CD14-positive monocyte (primary cell): ENCODE measurements around the gene ZNF23. TPM values are rescaled to one million over a fixed set of nuclear protein-coding genes. Genes with fewer than 3 reads are reported as not detected.

Experiments
- DNase-seq, 3 donors: peaks; one replicate each; pipeline ENCODE4 v3.0.0-alpha.2; 2011 to 2022
- H2AFZ ChIP-seq: 2 replicates; pipeline ENCODE4 v1.6.0; 2012; ENCODE audit warnings: mild to moderate bottlenecking, low read depth, low read length, inconsistent platforms; ENCODE audit not compliant: insufficient read depth, poor library complexity, severe bottlenecking
- H3K27ac ChIP-seq, 2 donors: 1 replicate in 1 of 2; 2 replicates in 1 of 2; pipeline ENCODE4 v1.5.1; 2012 to 2013; ENCODE audit warnings: low read length in 2 of 2, control low read depth in 1 of 2, inconsistent platforms in 1 of 2, low read depth in 1 of 2, mild to moderate bottlenecking in 1 of 2
- H3K27me3 ChIP-seq, 2 donors: one replicate each; pipeline versions ENCODE4 v1.6.0 to v1.6.1; 2011 to 2013; ENCODE audit warnings: low read length in 2 of 2; ENCODE audit not compliant: control insufficient read depth in 2 of 2, insufficient read depth in 2 of 2
- H3K36me3 ChIP-seq, 2 donors: replicated peaks in 1 of 2; 1 replicate in 1 of 2; 2 replicates in 1 of 2; pipeline versions ENCODE4 v1.5.1 to v1.6.1; 2012 to 2013; ENCODE audit warnings: low read length in 2 of 2, control low read depth in 1 of 2, inconsistent platforms in 1 of 2, mild to moderate bottlenecking in 1 of 2; ENCODE audit not compliant: insufficient read depth in 2 of 2, control insufficient read depth in 1 of 2
- H3K4me1 ChIP-seq, 2 donors: 1 replicate in 1 of 2; 2 replicates in 1 of 2; pipeline versions ENCODE4 v1.5.1 to v1.6.1; 2012 to 2013; ENCODE audit warnings: low read length in 2 of 2, control low read depth in 1 of 2, inconsistent platforms in 1 of 2, mild to moderate bottlenecking in 1 of 2, moderate library complexity in 1 of 2; ENCODE audit not compliant: insufficient read depth in 2 of 2, control insufficient read depth in 1 of 2
- H3K4me2 ChIP-seq: replicated peaks from 2 replicates; pipeline ENCODE3; 2012; ENCODE audit warnings: low read length, moderate library complexity, mild to moderate bottlenecking; ENCODE audit not compliant: poor library complexity, severe bottlenecking; ENCODE audit errors: extremely low read depth
- H3K4me3 ChIP-seq, 3 experiments: fragments of 200-600 bp in 1 of 3; sonication (generic) in 1 of 3; replicated peaks in 1 of 3; 1 replicate in 2 of 3; 2 replicates in 1 of 3; pipeline ENCODE4 v1.5.1; 2011 to 2013; ENCODE audit warnings: low read length in 3 of 3, mild to moderate bottlenecking in 3 of 3, control low read depth in 2 of 3, low read depth in 2 of 3, inconsistent platforms in 1 of 3, moderate library complexity in 1 of 3
- H3K79me2 ChIP-seq: 2 replicates; pipeline ENCODE4 v1.6.0; 2012; ENCODE audit warnings: mild to moderate bottlenecking, control low read depth, inconsistent platforms, low read length, moderate library complexity; ENCODE audit not compliant: insufficient read depth
- H3K9ac ChIP-seq: 2 replicates; pipeline ENCODE4 v1.6.0; 2017; ENCODE audit warnings: low read length, mild to moderate bottlenecking; ENCODE audit not compliant: insufficient read depth, poor library complexity, severe bottlenecking
- H3K9me3 ChIP-seq, 2 donors: replicated peaks in 1 of 2; 1 replicate in 1 of 2; 2 replicates in 1 of 2; pipeline versions ENCODE4 v1.5.1 to v1.6.1; 2012 to 2013; ENCODE audit warnings: low read length in 2 of 2, control low read depth in 1 of 2; ENCODE audit not compliant: control insufficient read depth in 1 of 2, insufficient read depth in 1 of 2
- H4K20me1 ChIP-seq: 2 replicates; pipeline ENCODE4 v1.6.0; 2012; ENCODE audit warnings: mild to moderate bottlenecking, low read length, control low read depth, moderate library complexity; ENCODE audit not compliant: insufficient read depth
- H3K27ac Mint-ChIP-seq, 7 donors: one replicate each; pipeline ENCODE4 v1.8.0; 2020; ENCODE audit warnings: mild to moderate bottlenecking in 7 of 7, mixed read lengths in 7 of 7, moderate library complexity in 6 of 7, inconsistent platforms in 2 of 7
- H3K27me3 Mint-ChIP-seq, 3 donors: one replicate each; pipeline ENCODE4 v1.8.0; 2021 to 2022; ENCODE audit warnings: low read depth in 3 of 3, mild to moderate bottlenecking in 3 of 3, mixed read lengths in 3 of 3, moderate library complexity in 3 of 3, inconsistent platforms in 1 of 3
- H3K36me3 Mint-ChIP-seq, 2 donors: one replicate each; pipeline ENCODE4 v1.8.0; 2020; ENCODE audit warnings: mixed read lengths in 2 of 2, inconsistent platforms in 1 of 2, mild to moderate bottlenecking in 1 of 2
- H3K4me1 Mint-ChIP-seq: one replicate; pipeline ENCODE4 v1.8.0; 2020; ENCODE audit warnings: mild to moderate bottlenecking, mixed read lengths
- H3K4me3 Mint-ChIP-seq, 2 donors: one replicate each; pipeline ENCODE4 v1.8.0; 2020; ENCODE audit warnings: mild to moderate bottlenecking in 2 of 2, mixed read lengths in 2 of 2, moderate library complexity in 1 of 2
- H3K9me3 Mint-ChIP-seq, 7 donors: one replicate each; pipeline ENCODE4 v1.8.0; 2020 to 2022; ENCODE audit warnings: mixed read lengths in 7 of 7, mild to moderate bottlenecking in 6 of 7, moderate library complexity in 6 of 7, inconsistent platforms in 2 of 7
- WGBS: methylation state at CpG from one replicate; pipeline ENCODE4 v1.1.5; 2013; ENCODE audit warnings: missing lambda C conversion rate; ENCODE audit not compliant: insufficient coverage; 5-methylcytosine and 5-hydroxymethylcytosine counted together
- intact Hi-C, 2 donors: fragments of 100-400 bp; cut with micrococcal nuclease; formaldehyde crosslinking; loops; one replicate each; pipeline versions ENCODE4 v1.15.0 to v1.15.1; 2023
- polyA plus RNA-seq, 3 donors: library from polyadenylated mRNA; depleted of rRNA in 1 of 3; unstranded in 2 of 3; stranded (reverse) in 1 of 3; fragments of 300-500 nt in 2 of 3; fragments of >200 nt in 1 of 3; fragmentation: Illumina TruSeq in 2 of 3; gene quantifications; 1 replicate in 2 of 3; 2 replicates in 1 of 3; pipeline ENCODE4 v1.2.3, GENCODE V29; 2012 to 2021
- TF ChIP-seq, protein P1 (sequence below): fragments of 200-600 bp; IDR thresholded peaks from one replicate; pipeline ENCODE4 v1.8.0; 2022; ENCODE audit warnings: antibody characterized with exemption, mild to moderate bottlenecking

ZNF23 gene
- polyA plus RNA-seq, 3 donors: 2.1 to 3.9 (median 2.8) TPM

DNA sequence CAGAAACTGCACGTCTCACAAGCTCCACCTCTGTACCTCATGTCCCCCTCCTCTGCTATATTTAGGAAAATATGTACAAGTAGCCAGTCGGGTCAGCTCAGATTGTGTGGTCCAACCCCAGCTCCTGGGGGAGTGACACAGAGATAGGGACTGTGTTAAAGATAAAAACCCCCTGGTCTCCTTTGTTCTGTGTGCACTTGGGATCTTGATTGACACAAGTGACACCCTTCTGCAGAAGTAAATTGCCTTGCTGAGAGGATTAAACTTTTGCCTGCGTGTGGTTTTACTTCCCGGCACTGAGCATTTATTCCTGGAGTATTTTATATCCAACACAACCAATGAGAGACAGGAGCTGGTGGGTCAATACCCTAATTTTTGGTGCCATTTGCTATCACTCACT lies 57.7 kb downstream of the ZNF23 start:
- H3K27ac Mint-ChIP-seq: no peak overlapping the region
- H3K4me1 Mint-ChIP-seq: peaks cover 5% of the 10 kb centered on the region
- H3K9me3 Mint-ChIP-seq: peaks cover 4 to 30% (median 21%) of the 10 kb centered on the region in 7 donors
- no peaks in the 10 kb centered on the region for H3K36me3 Mint-ChIP-seq
- Histone ChIP-seq H3K4me1 (no peaks in the 10 kb centered on the region), H3K9ac (no peak overlapping the region), H3K27me3 (peaks cover 0 to 15% of the 10 kb centered on the region in 2 donors), H3K36me3 (no peaks in the 10 kb centered on the region), H3K4me3 (no peak overlapping the region), H4K20me1 (no peaks in the 10 kb centered on the region), H3K9me3 (peaks cover 16 to 19% of the 10 kb centered on the region in 2 donors), H3K4me2 (no peak overlapping the region), H2AFZ (no peak overlapping the region), H3K27ac (no peak overlapping the region), H3K79me2 (no peaks in the 10 kb centered on the region)
- 100% methylated on average over 2 of the region's 4 CpGs for WGBS
- TF ChIP-seq, protein P1, sequence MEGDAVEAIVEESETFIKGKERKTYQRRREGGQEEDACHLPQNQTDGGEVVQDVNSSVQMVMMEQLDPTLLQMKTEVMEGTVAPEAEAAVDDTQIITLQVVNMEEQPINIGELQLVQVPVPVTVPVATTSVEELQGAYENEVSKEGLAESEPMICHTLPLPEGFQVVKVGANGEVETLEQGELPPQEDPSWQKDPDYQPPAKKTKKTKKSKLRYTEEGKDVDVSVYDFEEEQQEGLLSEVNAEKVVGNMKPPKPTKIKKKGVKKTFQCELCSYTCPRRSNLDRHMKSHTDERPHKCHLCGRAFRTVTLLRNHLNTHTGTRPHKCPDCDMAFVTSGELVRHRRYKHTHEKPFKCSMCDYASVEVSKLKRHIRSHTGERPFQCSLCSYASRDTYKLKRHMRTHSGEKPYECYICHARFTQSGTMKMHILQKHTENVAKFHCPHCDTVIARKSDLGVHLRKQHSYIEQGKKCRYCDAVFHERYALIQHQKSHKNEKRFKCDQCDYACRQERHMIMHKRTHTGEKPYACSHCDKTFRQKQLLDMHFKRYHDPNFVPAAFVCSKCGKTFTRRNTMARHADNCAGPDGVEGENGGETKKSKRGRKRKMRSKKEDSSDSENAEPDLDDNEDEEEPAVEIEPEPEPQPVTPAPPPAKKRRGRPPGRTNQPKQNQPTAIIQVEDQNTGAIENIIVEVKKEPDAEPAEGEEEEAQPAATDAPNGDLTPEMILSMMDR: no peak
- intact Hi-C loops: no loop called here
- no peak overlapping the region for H3K4me3 Mint-ChIP-seq
- DNase-seq: no peak
- H3K27me3 Mint-ChIP-seq: peaks cover 17 to 49% (median 27%) of the 10 kb centered on the region in 3 donors

DNA sequence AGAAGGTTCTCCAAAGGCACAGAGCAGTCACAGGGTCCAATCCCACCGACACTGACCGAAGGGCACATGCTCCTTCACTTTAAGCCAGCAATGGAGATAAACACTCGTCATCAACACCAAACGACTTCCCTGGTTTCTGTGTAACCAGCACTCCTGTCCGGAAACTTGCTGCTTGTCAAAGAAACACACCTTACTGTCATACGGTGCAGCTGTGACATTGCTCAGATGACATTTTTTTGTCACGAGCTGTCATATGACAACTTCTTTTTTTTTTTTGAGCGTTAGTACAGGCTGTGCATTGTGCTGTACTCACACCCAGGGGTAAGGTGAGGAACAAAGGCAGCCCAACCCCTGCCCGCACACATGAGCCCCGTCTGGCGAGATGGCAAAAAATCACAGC lies 59.4 kb downstream of the ZNF23 start:
- 97% methylated on average over 11 of the region's 11 CpGs for WGBS
- Histone ChIP-seq H3K4me1 (no peaks in the 10 kb centered on the region), H4K20me1 (no peaks in the 10 kb centered on the region), H3K79me2 (no peaks in the 10 kb centered on the region), H3K27ac (no peak overlapping the region), H2AFZ (no peak overlapping the region), H3K4me3 (no peak overlapping the region), H3K36me3 (no peaks in the 10 kb centered on the region), H3K9ac (no peak overlapping the region), H3K9me3 (peaks cover 16 to 19% of the 10 kb centered on the region in 2 donors), H3K4me2 (no peak overlapping the region), H3K27me3 (peaks cover 0 to 12% of the 10 kb centered on the region in 2 donors)
- TF ChIP-seq, protein P1: no peak
- no peak overlapping the region for H3K4me3 Mint-ChIP-seq
- H3K4me1 Mint-ChIP-seq: peaks cover 3% of the 10 kb centered on the region
- no peaks in the 10 kb centered on the region for H3K36me3 Mint-ChIP-seq
- peaks cover 4 to 30% (median 21%) of the 10 kb centered on the region in 7 donors for H3K9me3 Mint-ChIP-seq
- H3K27me3 Mint-ChIP-seq: peaks cover 12 to 36% (median 30%) of the 10 kb centered on the region in 3 donors
- intact Hi-C loops: no loop called here
- H3K27ac Mint-ChIP-seq: no peak overlapping the region
- DNase-seq: no peak
